GM12878 (cell line): ENCODE measurements around the gene RAD51B.

ENCODE experiments used
- CHD4 ChIP-seq: fragments of 200-600 bp; sonication (generic); IDR thresholded peaks from 2 replicates; pipeline ENCODE4 v1.6.1; 2016; ENCODE audit warnings: mild to moderate bottlenecking
- CTCF ChIP-seq, 3 experiments: IDR thresholded peaks in 2 of 3; conservative IDR thresholded peaks in 1 of 3; 2 replicates each; pipeline ENCODE4 v1.5.1; 2011; ENCODE audit warnings: low read depth in 3 of 3, low read length in 3 of 3, mild to moderate bottlenecking in 3 of 3, control low read depth in 2 of 3, moderate library complexity in 2 of 3, inconsistent platforms in 1 of 3, mixed read lengths in 1 of 3; ENCODE audit not compliant: control insufficient read depth in 2 of 3, insufficient read depth in 1 of 3; ENCODE audit errors: extremely low read depth in 1 of 3
- EGR1 ChIP-seq, 2 experiments: IDR thresholded peaks; 1 replicate in 1 of 2; 2 replicates in 1 of 2; pipeline ENCODE4 v1.6.1; 2011 to 2012; ENCODE audit warnings: low read depth in 2 of 2, low read length in 2 of 2, borderline replicate concordance in 1 of 2, mild to moderate bottlenecking in 1 of 2, moderate library complexity in 1 of 2
- PML ChIP-seq: IDR thresholded peaks from 2 replicates; pipeline ENCODE4 v1.6.1; 2012; ENCODE audit warnings: low read length, inconsistent platforms
- POLR2AphosphoS5 ChIP-seq: IDR thresholded peaks from 2 replicates; pipeline ENCODE4 v1.6.1; 2011; ENCODE audit warnings: mild to moderate bottlenecking, low read length, inconsistent platforms
- POU2F2 ChIP-seq: IDR thresholded peaks from 3 replicates; pipeline ENCODE4 v1.6.1; 2011; ENCODE audit warnings: low read depth, mild to moderate bottlenecking, low read length, borderline replicate concordance
- SMC3 ChIP-seq: IDR thresholded peaks from 2 replicates; pipeline ENCODE4 v1.6.1; 2011; ENCODE audit warnings: low read length, improper control_type of control experiment, borderline replicate concordance
- USF2 ChIP-seq: IDR thresholded peaks from 2 replicates; pipeline ENCODE4 v1.6.1; 2011; ENCODE audit warnings: low read depth, low read length, improper control_type of control experiment, borderline replicate concordance
- YY1 ChIP-seq: IDR thresholded peaks from 2 replicates; pipeline ENCODE4 v1.6.1; 2011; ENCODE audit warnings: low read depth, mild to moderate bottlenecking, low read length
- ZBTB11 ChIP-seq: fragments of 450-650 bp; formaldehyde crosslinking; IDR thresholded peaks from 2 replicates; pipeline ENCODE4 v1.5.0; 2022; ENCODE audit warnings: mild to moderate bottlenecking, missing genetic modification characterization
- ZSCAN29 ChIP-seq: fragments of 450-650 bp; IDR thresholded peaks from 2 replicates; pipeline ENCODE4 v1.6.1; 2017; ENCODE audit warnings: mild to moderate bottlenecking, moderate library complexity

- TF ChIP-seq EGR1 (IDR thresholded peaks at IDR 0.05; ENCODE audit: borderline replicate concordance in 1 of 2, low read depth in 2 of 2, low read length in 2 of 2) (no peak), USF2 (no peak), POLR2AphosphoS5 (no peak), YY1 (no peak), CTCF (IDR thresholded peaks at IDR 0.05 in 2 of 3, conservative IDR thresholded peaks at IDR 0.05 in 1 of 3; ENCODE audit: control insufficient read depth in 2 of 3, extremely low read depth in 1 of 3, insufficient read depth in 1 of 3, low read depth in 3 of 3, low read length in 3 of 3) (no peak), ZSCAN29 (no peak), SMC3 (no peak), CHD4 (no peak), ZBTB11 (CRISPR knock-in tag) (no peak), PML (no peak), POU2F2 (no peak)
These were observed 327.2 kb downstream of the RAD51B start for GRCh38 chr14:68146818-68147217.
